HG02759 (cell line): ENCODE data around the gene SPATA31C2.
"Not testable (repeated sequence)": the region's sequence is repeated elsewhere in the genome, so short reads cannot be mapped to it uniquely, and the experiment has no call there.

Experiments
- ATAC-seq: cut with Tn5 transposase; IDR thresholded peaks from one replicate; pipeline ENCODE4 v1.9.1; 2021; ENCODE audit warnings: mild to moderate bottlenecking, moderate library complexity; ENCODE audit not compliant: unreplicated experiment

Gene SPATA31C2

GRCh38 chr9:88138375-88138774, at the start of gene SPATA31C2:
Gene SPATA31C2 (minus strand): TSS chr9:88138475. CDS start chr9:88138446, 29 bp downstream.
- ATAC-seq, result not testable (repeated sequence)

DNA sequence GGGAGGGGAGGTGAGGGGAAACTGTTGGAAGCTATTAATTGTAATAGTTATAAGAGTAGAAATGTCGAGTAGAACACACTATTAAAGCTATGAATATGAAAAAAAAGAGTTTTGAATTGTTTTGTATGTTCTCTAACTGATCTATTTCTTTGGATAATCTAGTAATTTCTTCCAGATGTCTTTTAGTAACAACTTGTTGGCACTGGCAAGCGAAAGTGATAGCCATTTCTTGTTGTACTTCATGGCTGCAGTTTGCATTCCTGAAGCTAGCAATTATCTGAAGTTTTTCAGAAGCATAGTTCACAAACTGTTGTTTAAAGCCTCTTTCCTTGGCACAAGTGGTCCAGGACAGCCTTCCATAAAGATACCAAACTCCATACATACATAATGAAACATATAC, 49.4 kb upstream of the SPATA31C2 start:
- ATAC-seq, result no peak

DNA sequence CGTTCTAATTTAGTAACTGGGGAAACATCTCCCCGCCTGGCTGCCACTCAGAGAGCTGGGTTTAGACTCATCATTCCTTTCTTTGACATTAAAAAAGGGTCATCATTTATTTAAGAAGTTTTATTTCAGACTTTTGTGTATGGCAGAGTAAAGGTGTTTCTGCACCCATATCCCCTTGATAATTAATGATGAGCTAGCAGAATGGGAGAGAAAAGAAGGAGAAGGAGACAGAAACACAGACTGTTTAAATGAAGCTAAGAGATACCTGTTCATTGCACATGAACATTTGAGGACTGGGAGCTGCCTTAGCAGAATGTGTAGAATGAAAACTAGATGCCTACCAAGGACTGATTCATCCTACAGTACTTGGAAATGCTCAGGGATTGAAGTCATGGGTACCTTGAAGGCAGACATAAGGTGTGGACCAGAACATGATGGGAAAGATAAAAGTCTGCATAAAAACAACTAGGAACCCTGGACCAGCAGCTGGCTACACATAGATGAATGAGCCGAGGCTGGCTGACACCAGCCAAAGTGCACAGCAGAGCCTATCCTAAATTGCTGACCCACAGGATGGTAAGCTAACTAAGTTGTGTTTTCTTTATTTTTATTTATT, 48.3 kb upstream of the SPATA31C2 start:
- ATAC-seq, result no peak

DNA sequence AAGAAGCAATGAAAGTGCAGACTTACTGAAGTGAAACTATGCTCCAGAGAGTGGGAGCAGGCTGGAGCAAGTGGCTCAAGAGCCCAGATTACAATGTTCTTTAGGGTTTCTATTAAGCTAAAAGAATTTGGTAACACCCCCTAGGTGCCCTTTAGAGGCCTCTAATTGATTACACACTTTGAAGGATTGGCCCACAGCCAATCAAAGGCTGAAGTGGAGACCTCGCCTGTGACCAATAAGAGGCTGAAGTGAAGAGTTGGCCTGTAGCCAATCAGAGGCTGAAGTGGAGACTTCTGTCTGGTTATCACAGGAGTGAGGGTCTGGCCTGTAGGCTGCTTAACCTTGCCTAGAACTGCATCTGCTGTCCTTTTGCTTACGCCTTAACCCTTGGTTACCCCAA, 46.7 kb upstream of the SPATA31C2 start:
- no peak for ATAC-seq

- no peak for ATAC-seq
Measured at GRCh38 chr9:88183798-88184495, 45.7 kb upstream of the SPATA31C2 start.

DNA sequence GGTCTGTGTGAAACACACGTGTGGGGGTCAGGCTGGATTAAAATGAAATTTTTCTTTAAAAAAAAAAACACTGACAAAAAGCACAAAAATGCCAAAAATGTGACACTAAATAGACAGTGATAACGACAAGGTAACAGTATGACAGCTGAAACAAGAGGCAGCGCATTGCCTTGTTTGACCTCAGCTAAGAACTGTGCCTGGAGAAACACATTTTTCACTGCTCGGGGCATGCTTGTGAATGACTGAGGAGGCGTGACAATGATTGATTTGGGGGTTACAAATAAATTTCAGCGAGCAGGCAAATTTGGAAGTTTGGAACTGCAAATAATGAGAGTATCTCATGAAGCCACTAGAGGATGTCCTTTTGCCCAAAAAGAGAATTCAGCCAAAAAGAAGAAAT, 44.2 kb upstream of the SPATA31C2 start:
- no peak for ATAC-seq

DNA sequence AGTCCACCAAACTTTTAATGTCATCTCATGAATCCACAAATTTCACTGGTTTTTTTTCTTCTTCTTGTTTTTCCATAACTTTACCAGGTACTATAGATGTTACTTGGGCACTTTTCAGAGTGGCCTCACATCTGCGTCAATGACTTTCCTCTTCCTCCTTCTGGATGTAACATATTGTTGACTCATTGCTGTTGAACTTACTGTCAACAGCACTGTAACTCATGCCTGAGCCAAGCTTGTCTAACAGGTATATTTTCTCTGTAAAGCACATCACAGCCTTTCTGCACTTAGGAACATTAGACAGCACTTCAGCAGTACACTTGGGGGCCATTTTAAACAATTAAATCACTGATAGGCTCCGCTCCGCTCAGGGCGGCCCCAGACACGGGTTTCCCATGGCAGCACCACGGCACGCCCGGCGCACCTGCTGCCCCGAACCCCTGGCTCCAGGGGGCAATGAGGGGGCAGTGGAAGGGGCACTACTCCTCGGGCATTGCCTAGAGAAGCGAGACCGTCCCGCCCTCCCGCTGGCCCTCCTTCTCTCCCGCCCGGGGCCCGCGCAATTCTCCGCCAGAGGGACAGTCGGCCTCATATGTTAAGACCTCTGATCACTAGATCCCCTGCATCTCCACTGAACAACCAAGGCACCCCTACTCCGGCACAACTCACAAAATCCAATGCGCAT, 41.9 kb upstream of the SPATA31C2 start:
- no peak for ATAC-seq

DNA sequence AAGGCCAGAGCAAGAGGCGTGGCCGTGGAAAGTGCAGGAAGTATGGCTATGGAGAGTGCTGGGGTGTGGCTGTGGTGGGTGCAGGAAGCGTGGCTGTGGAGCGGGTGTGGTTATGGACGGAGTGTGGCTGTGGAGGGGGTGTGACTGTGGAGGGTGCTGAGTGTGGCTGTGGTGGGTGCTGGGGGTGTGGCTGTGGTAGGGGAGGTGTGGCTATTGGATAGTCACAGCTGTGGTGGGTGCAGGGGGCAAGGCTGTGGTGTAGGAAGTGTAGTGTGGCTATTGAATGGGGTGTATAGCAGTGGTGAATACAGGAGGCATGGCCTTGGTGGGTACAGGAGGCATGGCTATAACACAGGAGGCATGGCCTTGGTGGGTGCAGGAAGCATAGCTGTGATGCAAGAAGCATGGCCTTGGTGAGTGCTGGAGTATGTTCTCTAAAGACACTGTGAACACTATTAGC, 40.8 kb upstream of the SPATA31C2 start:
- no peak for ATAC-seq

DNA sequence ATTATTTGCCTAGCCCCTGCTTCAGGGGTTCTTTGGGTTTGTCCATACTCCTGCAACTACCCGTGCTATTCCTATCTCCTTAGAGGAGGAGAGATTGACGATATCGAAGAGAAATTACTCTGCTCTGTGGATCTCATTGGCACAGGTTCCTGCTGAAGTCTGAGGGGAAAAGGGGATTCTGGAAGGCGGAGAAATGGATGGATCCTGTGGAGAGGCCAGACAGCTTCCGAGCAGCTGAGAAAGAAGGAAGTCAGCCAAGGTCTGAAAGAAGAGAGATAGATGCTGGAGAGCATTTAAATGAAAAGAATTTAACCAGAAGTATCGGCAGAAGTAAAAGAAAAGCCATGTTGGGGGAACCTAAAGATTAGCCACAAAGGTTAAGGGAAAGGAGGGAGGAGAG, 40.4 kb upstream of the SPATA31C2 start:
- ATAC-seq, result no peak

DNA sequence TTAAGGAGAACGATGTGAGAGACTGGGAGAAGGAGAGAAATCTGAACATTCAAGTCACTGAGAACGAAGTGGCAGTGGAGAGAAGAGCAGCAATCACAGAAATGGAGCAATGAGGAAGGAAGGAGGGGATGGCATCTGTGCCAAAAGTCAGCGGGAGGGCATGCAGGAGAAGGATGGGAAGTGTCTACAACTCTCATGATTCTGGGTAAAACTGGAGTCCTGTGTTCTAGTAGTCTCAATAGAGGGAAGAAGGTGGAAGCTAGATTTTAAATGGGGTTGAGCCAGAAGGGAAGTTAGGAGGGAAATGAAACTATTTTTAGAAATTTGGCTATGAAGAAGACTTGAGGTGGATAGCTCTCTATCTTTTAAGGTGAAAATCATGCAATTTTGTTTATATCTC, 39.1 kb upstream of the SPATA31C2 start:
- ATAC-seq, result no peak

DNA sequence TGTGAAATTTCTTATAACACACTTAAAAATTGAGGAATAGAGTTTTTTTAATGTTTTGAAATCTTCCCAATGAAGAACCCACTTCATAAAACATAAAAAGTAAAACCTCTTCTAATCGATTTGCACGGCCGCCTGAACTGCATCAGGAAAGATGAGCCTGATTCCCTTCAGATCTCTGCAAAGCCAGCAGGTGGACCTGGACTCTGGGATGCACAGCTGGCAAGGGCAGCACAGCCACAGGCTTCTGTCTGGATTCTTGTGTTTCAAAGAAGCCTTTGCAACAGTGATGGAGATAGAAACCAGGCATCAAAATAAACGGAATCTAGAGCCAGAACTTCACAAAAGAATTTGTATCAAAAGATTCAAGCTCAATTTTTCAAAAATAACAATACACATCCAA, 36.0 kb upstream of the SPATA31C2 start:
- ATAC-seq, result no peak

- ATAC-seq, result no peak
Measured at GRCh38 chr9:88173378-88173999, 35.2 kb upstream of the SPATA31C2 start.

DNA sequence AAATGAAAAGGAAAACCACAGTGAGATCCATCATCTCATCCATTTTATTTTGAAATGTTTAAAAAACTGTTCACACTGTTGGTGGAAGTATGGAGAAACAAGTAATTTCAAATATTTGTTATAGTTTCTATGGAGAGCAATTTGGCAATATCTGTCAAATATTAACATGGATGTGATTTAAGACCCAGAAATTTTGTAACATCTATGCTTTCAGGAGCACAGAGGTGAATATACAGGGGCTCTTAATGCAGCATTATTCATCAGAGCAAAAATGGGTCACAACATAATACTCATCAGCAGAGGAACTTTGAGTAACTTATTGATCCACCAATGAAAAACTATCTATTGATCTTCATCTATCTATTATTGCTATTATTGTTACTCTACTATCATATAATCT, 31.4 kb upstream of the SPATA31C2 start:
- ATAC-seq, result no peak

DNA sequence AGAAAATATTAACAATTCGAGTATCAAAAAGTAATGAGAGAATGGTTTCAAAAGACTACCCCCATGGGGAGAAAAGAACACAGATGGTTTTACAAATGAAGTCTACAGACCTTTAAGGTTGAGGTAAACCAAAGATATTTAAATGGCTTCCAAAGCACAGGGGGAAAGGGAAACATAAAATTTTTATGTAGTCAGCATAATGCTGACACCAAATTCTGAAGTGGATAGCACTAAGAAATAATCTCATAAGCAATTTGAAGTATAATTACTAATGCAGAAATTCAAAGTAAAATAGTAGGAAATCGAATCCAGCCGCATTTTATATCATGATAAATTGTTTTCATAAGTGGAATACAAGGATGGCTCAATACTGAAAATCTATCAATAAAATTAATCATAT, 30.3 kb upstream of the SPATA31C2 start:
- no peak for ATAC-seq

GRCh38 chr9:88166660-88167059, 28.4 kb upstream of the SPATA31C2 start:
- ATAC-seq, result no peak

GRCh38 chr9:88164850-88165249, 26.6 kb upstream of the SPATA31C2 start:
- ATAC-seq, result no peak

GRCh38 chr9:88161144-88161543, 22.9 kb upstream of the SPATA31C2 start:
- no peak for ATAC-seq

GRCh38 chr9:88143957-88144625, 5.8 kb upstream of the SPATA31C2 start:
- ATAC-seq, result no peak

DNA sequence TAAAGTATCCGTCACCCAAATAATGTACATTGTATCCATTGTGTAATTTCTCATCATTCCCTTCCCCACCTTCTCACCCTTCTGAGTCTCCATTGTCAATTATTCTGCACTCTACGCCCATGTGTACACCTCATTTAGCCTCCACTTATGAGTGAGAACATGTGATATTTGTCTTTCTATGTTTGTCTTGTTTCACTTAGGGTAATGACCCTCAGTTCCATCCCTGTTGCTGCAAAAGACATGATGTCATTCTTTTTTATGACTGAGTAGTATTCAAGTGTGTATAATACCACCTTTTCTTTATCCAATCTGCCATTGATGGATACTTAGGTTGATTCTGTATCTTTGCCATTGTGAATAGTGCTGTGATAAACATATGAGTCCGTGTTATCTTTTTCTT, 4.9 kb upstream of the SPATA31C2 start:
- ATAC-seq, result no peak

- ATAC-seq, result not testable (repeated sequence)
Measured at GRCh38 chr9:88133552-88133951, 4.7 kb downstream of the SPATA31C2 start.

- ATAC-seq, result not testable (repeated sequence)
Measured at GRCh38 chr9:88129556-88129955, 8.7 kb downstream of the SPATA31C2 start.
